ENCODE measurements around the gene PTPRN2. TPM values are rescaled to one million over a fixed set of nuclear protein-coding genes. Genes with fewer than 3 reads are reported as not detected.
A peak's percentile ranks its signal among the peaks of the same experiment; 100 is the strongest.

Gene PTPRN2
- total and polyA plus RNA-seq, 2 of the 13 experiments (the other 11 are each of a cell fraction or from before 2014, with no cell fraction given) = 2.5 to 24.2 TPM

GRCh38 chr7:157509226-157509625, 1078.4 kb downstream of the PTPRN2 start:
- peaks cover 0 to 19% of the 10 kb centered on the region in 2 experiments; a peak in 3 of 5 replicates for H3K27me3 ChIP-seq (ENCODE audit: control insufficient read depth in 1 of 2, insufficient read depth in 2 of 2, low read length in 2 of 2)
- WGBS (ENCODE audit: low lambda C conversion rate) = 20% methylated on average over 2 of the region's 2 CpGs
- H3K4me1 ChIP-seq (ENCODE audit: insufficient read depth, low read length) = no peaks in the 10 kb centered on the region
- no peaks in the 10 kb centered on the region for H4K20me1 ChIP-seq (ENCODE audit: insufficient read depth, low read length)
- in situ Hi-C loops (cut with HindIII; ENCODE audit: extremely low pct_ligation_motif_present, low pct_unique_long_range_greater_than_20kb) (no loop called here), intact Hi-C loops (cut with micrococcal nuclease; ENCODE audit: unreplicated experiment) (no loop called here)
- DNase-seq (ENCODE audit: low spot score) (no peak), ATAC-seq (no peak), FAIRE-seq (no peak)
- no peak overlapping the region for H2AFZ ChIP-seq (ENCODE audit: low read length)
- H3K36me3 ChIP-seq (replicated peaks in 1 of 2; ENCODE audit: control insufficient read depth in 1 of 2, insufficient read depth in 2 of 2, low read length in 2 of 2) = no peaks in the 10 kb centered on the region
- H3K9ac ChIP-seq (ENCODE audit: insufficient read depth, low read depth, low read length) = no peak overlapping the region
- H3K27ac ChIP-seq (ENCODE audit: extremely low read length, insufficient read depth, low read length) = no peak overlapping the region
- BruUV-seq (replicated peaks) = no TSS peak
- ChIA-PET POLR2A (no interaction called here), CTCF (ENCODE audit: low intra/inter-chr PET ratio, low total read pairs) (no interaction called here)
- H3K4me2 ChIP-seq (ENCODE audit: low read depth, low read length) = no peak overlapping the region
- H3K79me2 ChIP-seq (ENCODE audit: insufficient read depth, low read length) = no peaks in the 10 kb centered on the region
- H3K9me3 ChIP-seq (ENCODE audit: low read length) = no peaks in the 10 kb centered on the region
- no peak for TF ChIP-seq ZNF10 (CRISPR knock-in tag; IDR thresholded peaks at IDR 0.05; ENCODE audit: borderline replicate concordance, low read depth)
- peak; percentile 21 for TF ChIP-seq PCBP2 (optimal IDR thresholded peaks at IDR 0.05; ENCODE audit: low read depth, low read length, poor library complexity, severe bottlenecking)
- TF ChIP-seq HNRNPK (IDR thresholded peaks at IDR 0.05; ENCODE audit: low read depth, low read length, poor library complexity, severe bottlenecking) = peak; percentile 97
- no peak for TF ChIP-seq MEIS2 (CRISPR knock-in tag; IDR thresholded peaks at IDR 0.05)
- H3K4me3 ChIP-seq (replicated peaks in 1 of 3; ENCODE audit: insufficient read depth in 1 of 3, low read depth in 2 of 3, low read length in 3 of 3) = no peak overlapping the region

GRCh38 chr7:157508477-157508881, 1079.1 kb downstream of the PTPRN2 start:
- CTCF ChIA-PET (ENCODE audit: low intra/inter-chr PET ratio, low total read pairs) = no interaction called here
- Histone ChIP-seq H4K20me1 (ENCODE audit: insufficient read depth, low read length) (no peaks in the 10 kb centered on the region), H3K27me3 (ENCODE audit: control insufficient read depth in 1 of 2, insufficient read depth in 2 of 2, low read length in 2 of 2) (peaks cover 0 to 14% of the 10 kb centered on the region in 2 experiments; a peak in 3 of 5 replicates), H2AFZ (ENCODE audit: low read length) (no peak overlapping the region), H3K27ac (ENCODE audit: extremely low read length, insufficient read depth, low read length) (no peak overlapping the region), H3K4me3 (replicated peaks in 1 of 3; ENCODE audit: insufficient read depth in 1 of 3, low read depth in 2 of 3, low read length in 3 of 3) (no peak overlapping the region), H3K36me3 (replicated peaks in 1 of 2; ENCODE audit: control insufficient read depth in 1 of 2, insufficient read depth in 2 of 2, low read length in 2 of 2) (no peaks in the 10 kb centered on the region), H3K79me2 (ENCODE audit: insufficient read depth, low read length) (no peaks in the 10 kb centered on the region), H3K9me3 (ENCODE audit: low read length) (no peaks in the 10 kb centered on the region), H3K4me2 (ENCODE audit: low read depth, low read length) (no peak overlapping the region), H3K9ac (ENCODE audit: insufficient read depth, low read depth, low read length) (no peak overlapping the region), H3K4me1 (ENCODE audit: insufficient read depth, low read length) (no peaks in the 10 kb centered on the region)
- peak; percentile 48; the same call in 2 of the 3 replicates for ATAC-seq
- 22% methylated on average over 7 of the region's 11 CpGs for WGBS (ENCODE audit: low lambda C conversion rate)
- intact Hi-C loops (cut with micrococcal nuclease; ENCODE audit: unreplicated experiment) (no loop called here), in situ Hi-C loops (cut with HindIII; ENCODE audit: extremely low pct_ligation_motif_present, low pct_unique_long_range_greater_than_20kb) (no loop called here)
- POLR2A ChIA-PET = no interaction called here
- no peak for FAIRE-seq
- DNase-seq (ENCODE audit: low spot score) = no peak
- no TSS peak for BruUV-seq (replicated peaks)
- TF ChIP-seq SAP130 (CRISPR knock-in tag; IDR thresholded peaks at IDR 0.05; ENCODE audit: low read depth) = no peak
- TF ChIP-seq TAF1 (CRISPR knock-in tag; IDR thresholded peaks at IDR 0.05) = no peak
- TF ChIP-seq ZNF318 (CRISPR knock-in tag; IDR thresholded peaks at IDR 0.05) = no peak
- TF ChIP-seq ZNF251 (CRISPR knock-in tag; IDR thresholded peaks at IDR 0.05) = no peak
- no peak for TF ChIP-seq ELF1 (CRISPR knock-in tag; IDR thresholded peaks at IDR 0.05)
- TF ChIP-seq FOXO1 (CRISPR knock-in tag; IDR thresholded peaks at IDR 0.05) = no peak
- TF ChIP-seq YEATS4 (CRISPR knock-in tag; IDR thresholded peaks at IDR 0.05; ENCODE audit: borderline replicate concordance) = no peak
